GM04504 (cell line): ENCODE results near the gene AFF2.
A peak's percentile ranks its signal among the peaks of the same experiment; 100 is the strongest.

Source experiments
- DNase-seq: peaks from one replicate; pipeline ENCODE4 v3.0.0-alpha.2; 2012; ENCODE audit warnings: low read depth

AFF2 gene

DNA sequence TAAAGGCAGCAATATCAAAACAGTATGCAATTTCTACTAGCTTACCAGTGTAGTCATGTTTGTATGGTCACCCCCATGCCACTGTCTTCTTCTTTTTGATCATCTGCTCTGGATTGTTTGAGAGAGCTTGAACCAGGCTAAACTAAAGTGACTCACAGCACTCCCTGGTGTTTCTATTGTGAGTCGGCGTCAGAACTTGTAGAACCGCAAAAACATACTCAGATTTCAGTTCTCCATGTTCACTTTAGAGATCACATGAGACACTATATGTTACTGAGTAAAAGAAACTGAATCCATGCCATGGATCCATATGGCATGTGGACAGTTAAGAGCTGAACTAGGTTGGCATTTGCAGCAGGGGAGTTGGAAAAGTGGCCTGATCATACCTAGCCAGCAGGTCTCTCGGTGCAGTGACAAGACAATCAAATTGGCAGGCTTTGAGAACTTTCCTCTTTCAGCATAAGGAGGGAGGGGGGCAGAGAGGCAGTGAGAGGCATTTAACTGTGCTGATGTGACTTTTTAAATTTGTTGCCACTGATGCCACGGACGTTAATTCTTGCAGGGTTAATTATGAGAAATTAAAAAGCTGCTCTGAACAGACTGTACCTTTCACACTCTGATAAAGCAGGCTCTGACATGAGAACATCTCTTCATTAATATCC, 88.4 kb downstream of the AFF2 start:
- DNase-seq: no peak

DNA sequence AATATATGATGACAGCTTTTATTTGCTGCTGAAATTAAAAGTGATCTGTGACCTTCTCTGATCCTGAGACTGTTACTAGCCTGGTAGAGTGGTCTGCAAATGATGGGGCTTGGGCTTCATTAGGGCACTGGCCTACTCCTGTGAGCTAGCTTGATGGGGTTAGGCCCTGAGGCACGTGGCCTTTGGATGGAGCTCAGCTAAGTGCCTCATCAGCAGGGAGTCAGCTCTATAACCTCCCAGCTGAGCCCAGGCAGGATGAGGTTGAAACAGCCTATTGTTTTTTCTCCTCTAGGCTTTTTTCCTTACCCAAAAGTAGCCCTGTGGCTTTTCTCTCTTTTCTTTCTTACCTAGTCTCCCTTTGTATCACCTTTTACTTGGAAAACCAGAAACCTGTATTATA, 92.2 kb downstream of the AFF2 start:
- DNase-seq: no peak

DNA sequence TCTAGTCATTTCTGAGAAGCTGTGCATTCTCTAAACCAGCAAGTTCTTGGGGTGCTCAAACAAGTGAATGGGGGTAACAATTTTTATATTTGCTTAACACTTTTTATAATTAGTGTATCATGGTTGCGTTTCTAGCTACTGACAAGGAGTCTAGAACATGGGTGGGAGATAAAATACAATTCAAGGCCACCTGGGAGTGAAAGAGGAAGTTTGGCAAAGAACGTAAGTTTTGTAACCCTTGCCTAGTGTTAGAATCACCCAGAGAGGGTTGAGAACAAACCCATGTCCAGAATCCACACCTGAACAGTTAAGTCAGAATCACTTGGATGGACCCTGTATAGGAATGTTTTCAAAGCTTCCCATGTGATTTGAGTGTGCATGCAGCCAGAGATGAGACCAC, 92.7 kb downstream of the AFF2 start:
- DNase-seq: no peak

DNA sequence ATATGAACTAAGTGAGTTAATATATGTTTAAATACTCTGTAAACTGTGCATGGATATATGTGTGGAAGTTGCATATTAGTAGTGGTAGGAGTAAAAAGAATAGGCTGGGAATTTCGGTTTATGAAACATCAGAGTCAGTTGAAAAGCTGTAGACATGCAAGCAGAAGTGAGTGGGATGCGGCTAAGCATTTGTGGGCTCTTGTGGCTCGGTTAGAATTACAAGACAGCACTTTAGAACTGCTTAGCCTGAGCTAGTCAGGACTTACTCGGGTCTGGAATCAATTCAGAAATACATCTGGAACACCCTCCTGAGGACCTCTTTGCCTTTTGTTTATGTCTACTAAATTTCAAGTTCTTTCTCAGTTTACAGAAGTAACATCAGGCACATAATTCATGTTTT, 93.6 kb downstream of the AFF2 start:
- no peak for DNase-seq

DNA sequence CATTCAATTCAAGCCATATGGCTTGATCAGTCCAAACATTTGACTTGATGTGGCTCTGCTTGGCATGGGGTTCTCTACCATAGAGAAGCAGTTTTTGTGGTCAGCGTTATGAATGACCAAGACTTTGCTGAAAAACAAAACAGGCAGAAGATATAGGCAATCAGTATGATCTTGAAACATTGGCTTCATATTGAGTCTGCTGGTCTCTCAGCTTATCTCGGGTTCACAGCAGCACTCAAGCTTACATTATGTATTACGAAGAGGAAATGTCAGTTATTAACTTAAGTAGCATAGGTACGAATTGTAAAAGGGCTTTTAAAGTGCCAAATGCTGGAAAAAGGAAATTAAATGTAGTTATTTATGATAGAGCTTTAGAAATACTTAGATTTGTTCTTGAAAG, 99.0 kb downstream of the AFF2 start:
- no peak for DNase-seq

DNA sequence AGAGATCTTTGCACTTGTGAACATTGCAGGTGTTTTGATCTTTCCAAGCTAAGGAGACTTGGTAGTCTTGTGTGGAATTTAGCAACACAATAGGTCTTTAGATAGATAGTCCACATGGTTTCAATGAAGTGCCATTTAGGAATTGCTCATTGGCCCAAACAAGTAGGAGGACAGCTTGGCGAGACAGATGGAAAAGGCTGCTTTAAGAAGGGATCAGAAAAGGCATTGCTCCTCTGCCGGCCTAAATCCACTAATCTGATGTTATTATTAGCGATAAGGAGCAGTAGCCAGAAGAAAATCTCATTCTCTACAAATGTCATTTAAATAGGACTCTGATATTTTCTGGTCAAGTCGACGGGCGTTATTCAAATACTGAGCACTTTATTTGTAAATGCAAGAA, 99.7 kb downstream of the AFF2 start:
- DNase-seq: no peak

DNA sequence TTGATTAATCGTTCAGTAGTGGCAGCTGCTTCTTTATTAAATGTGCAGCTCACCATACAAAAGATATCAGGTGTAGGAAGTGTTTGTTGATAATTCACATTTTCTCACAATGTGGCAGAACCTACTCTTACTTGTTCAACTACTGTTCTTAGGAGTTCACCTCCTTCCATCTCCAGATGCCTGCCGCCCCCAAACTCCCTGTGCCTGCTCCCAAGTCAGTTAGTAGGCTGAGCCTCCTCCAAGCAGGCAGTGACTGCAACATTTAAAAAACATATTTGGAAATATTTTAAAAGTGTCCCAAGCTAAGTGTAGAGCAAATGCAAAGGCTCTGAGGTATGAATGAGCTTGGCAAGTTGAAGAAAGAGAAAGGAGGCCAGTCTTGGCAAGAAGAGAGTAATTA, 100.2 kb downstream of the AFF2 start:
- DNase-seq: no peak

DNA sequence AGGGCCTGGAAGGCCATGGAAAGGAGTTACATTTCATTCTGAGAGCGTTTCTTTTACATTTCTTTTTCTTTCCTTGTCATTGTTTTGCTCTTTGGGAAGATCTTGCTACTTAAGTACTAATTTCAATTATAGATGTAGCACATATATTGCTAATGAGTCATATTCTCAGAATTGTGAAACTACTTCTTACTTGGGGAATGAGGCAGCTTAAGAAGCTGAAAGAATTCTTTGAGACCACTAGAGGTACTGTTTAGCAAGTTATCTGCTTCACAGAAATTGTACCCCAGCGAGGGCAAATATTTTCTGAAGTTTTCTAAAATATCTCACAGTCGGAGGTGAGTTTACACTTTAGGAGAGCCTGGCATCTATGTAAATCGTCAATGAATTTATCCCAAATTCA, 100.6 kb downstream of the AFF2 start:
- peak; percentile 6 for DNase-seq

DNA sequence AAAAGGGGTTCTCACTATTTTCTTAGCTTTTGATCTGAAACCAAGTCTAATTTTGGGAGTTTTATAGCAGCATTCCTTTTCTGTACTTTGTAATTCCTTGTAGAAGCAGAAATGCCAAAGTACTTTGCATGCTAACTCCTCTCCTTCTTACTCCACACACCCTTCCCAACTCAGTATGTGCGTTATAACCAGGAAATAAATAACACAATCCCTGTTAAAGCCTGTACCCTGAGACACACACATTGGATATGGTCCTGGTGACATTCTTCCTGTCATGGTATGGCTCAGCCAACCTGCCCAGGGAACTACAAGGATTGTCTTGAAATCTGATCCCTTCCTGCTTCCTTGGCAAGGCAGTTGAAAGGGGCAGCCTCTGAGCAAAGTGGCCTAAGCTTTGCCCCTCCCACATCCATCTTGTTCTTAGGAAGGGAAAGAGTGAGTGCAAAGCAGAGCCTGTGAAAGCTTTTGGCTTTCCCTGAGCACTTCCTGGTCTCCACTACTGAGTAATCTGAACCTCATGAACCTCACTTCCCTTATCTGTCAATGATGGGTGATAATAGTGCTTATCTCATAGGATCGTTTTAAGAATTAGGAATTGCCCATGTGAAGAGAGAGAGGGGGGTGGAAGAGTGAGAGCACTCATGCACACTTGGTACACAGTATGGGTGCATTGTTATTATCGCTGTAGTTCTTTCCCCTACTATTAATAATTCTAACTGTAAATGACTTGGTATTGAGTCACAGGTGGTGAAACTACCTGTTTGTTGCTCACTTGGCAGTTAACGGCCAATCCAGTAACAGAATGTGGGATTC, 109.3 kb downstream of the AFF2 start:
- DNase-seq: no peak

DNA sequence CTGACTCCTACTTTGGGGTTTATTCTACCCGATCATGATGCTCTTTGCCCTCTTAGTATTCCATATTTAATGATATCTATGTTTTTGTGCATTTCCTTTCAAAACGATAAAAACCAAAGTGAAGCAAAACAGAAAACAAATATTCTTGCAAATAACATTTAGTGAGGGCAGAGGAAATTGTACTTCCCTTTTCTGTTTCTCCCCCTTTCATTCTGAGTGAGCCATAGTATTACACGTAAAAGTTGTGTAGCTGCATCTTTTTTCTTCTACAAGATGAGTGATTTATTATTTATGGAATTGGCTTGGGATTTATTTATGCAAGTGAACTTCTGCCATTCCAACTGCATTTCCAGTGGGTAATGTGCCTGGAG, 109.9 kb downstream of the AFF2 start:
- DNase-seq: no peak

DNA sequence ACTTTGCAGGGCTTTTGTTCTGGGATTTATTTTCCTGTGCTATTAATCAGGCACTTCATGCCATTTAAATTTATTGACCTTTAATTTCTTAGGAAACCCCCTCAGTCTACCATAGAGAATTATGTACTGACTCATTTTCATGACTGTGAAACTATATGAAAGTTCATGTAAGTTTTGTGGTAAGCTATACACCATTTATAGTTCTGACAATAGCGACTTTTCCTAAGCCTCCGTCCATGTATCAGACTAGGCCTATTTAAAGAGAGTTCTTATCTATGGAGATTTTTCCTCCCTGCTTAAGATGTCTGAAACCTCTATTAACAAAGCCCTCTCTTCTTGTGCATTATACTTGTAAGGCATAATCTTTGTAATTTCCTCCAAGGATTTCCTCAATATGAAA, 111.6 kb downstream of the AFF2 start:
- DNase-seq: no peak

DNA sequence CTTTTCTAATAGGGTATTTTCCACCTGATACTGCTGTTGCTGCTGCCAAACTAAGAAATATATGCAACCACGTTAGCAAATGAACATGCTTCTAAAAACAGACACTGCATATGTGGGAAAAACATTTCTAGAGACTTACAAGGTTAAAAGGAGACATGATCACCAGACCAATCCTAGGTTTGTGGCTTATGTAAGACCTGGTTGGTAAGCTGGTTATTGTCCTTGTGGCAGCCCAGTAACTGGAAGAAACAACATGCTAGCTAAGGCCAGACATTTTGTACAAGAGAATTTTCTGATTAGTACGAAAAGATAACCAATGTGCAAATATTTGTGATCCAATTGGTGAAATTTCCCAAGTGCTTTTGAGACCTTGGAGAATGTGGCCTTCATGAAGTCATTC, 112.0 kb downstream of the AFF2 start:
- no peak for DNase-seq

DNA sequence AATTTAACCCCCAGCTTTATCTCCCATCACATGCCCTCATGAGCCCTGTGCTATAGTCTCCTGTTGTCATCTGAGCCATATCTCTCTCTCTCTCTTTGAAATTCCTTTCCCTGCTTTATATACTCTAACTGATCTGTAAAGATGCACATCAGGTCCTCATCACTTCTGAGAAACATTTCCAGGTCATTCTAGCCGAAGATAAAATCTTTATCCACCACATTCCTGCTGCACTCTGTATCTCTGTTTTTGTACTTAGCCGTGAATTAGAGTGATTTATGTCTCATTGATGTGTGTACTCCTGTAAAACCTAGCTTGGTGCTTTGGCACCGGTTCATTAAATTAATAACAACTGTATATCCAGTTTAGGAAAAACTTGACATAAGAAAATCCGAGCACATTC, 113.2 kb downstream of the AFF2 start:
- no peak for DNase-seq

DNA sequence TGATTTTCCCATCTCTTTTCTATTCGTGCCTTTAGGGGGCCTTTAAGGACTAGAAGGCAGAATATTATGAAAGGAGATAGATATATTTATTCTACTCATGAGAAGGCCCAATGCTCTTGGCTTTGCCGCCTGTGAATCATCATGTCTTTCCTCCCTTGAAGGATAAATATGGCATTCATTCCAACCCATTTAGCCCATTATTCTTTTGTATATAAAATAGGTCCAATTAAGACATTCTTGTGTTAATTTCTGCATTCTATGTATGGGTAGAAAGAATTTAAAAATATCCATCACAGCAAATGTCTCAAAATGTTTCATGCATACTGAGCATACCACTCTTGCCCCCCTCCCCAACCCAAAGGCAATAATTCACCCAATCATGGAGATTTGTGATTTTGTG, 115.1 kb downstream of the AFF2 start:
- no peak for DNase-seq

DNA sequence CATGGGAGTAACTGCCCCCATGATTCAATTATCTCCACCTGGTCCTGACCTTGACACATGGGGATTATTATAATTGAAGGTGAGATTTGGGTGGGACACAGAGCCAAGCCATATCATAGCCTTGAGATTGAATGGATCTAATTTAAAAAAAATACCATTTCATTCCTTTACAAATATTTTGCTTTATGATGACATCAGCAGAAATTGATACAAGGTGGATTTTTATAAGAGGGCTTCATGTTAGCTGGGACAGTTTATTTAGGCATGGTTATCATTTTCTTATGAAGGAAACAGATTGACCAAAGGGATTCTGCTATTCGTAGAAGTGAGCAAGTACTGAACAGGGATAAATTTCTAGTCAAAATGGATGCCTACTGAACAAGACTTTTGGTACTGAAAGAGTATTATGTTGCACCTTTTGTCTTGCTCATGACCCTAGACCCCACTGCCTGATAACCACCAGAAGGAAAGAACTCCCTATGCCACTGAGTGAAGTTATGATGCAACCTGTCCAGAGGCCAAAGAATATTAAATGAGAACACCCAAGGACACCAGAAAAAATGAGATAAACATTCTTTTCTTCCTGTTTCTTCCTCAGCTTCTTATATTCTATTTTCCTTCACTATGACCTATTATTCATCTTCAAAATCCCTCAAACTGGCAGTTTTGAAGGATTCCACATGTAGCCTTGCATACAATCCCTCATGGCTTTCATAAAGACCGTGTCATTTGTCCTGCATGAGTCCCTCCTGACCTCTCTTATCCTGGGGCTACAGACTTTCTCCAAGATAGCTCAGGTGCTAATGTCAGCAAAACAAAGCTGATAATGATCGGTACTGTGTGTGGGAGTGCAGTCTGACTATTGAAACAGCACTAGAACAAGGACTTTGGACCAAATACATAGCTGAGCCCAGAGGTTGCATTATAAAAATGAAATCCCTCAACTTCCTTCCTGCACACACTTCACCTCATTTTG, 118.3 kb downstream of the AFF2 start:
- DNase-seq: no peak

DNA sequence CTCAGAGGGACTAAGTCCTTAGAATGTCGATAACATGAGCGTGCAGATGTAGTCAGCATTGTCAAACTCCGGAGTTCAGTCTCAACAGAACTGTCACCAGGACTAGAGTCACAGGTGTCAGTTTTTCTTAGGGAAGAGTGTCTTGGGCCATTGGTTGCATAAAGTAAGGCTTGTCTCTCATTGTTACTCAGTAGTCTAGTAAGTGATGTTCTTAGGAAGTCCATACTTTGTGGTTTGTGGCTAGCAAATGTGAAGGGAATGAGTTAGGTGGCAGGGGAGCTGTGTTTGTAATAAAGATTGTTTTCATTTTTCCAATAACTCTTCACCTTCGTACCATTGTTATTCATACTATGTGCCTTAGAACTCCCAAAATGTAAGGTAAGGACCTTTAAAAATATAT, 119.6 kb downstream of the AFF2 start:
- DNase-seq: no peak

DNA sequence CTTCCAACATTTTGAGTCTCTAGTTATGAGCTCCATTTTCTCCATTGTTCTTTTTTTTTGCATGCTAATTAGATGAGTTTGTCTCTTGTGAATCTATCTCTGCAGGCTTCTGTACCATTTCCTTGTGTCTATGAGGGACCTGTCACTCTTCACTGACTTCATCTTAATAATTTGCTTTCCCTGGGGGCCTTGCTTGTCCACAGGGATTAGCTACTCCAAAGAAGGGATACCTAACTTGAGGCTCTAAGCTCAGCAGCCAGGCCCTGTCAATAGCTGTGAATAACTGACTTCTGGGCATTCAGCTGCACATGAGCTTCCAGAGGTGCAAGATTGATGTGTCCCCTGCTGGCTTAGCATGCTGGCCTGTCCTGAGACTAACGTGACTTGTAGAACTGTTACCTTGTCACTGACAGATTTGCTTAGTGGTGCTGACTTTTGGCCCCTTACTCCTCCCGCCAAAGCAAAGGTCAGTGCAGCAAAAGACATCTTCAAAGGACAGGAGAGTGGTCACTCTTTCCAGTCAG, 124.6 kb downstream of the AFF2 start:
- DNase-seq: no peak

DNA sequence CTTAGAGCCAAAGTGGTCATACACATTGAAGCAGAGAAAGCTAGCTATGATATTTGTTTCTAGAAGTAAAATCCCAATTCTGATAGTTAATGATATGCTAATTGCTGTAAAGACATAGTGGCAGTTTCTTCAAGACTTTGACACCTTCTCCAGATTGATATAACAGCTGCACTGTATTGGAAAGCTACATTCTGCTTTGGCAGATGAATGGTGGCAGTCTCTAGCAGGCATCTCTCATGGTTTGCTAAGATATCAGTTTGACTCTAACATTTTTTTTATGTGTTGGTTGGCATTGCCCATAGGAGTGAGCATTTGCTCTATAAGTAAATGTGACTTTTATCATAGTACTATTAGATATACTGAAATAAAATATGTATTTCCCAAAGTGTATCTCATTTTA, 128.2 kb downstream of the AFF2 start:
- no peak for DNase-seq

DNA sequence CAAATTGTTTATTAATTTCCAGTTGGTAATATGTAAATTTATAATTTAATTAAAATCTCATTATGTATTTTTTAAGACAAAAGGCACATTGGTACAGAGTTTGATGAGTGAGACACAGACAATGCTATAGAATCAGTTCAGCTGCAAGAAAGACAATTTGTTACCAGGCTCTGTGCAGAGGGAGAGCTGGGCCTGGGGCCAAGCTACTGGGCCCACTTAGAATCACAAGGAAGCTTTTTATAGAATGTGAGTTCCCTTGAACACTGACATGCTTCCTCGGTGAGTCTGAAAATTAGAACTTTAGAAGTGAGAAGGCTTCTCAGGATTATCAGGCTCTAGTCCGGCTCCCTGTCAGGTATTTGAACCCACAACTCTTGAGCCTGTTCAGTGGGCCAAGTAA, 129.0 kb downstream of the AFF2 start:
- DNase-seq: no peak

DNA sequence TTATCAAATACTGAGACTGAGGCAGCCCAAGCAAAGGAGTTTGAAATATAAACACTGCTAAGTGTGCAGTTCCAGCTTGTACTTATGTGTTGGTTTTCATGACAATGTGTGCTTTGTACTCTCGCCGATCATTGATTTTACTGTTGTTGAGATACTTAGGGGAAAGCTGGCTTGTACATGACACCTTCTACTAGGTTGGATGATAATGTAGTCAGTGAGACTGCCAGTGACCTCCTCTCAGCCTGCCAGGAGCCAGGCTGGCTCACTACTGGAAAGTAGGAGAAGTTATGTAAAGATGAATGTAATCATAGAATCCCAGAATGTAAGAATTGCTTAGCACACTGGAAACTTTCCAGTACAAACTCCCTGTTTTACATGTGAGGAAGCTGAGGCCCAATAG, 132.0 kb downstream of the AFF2 start:
- no peak for DNase-seq

DNA sequence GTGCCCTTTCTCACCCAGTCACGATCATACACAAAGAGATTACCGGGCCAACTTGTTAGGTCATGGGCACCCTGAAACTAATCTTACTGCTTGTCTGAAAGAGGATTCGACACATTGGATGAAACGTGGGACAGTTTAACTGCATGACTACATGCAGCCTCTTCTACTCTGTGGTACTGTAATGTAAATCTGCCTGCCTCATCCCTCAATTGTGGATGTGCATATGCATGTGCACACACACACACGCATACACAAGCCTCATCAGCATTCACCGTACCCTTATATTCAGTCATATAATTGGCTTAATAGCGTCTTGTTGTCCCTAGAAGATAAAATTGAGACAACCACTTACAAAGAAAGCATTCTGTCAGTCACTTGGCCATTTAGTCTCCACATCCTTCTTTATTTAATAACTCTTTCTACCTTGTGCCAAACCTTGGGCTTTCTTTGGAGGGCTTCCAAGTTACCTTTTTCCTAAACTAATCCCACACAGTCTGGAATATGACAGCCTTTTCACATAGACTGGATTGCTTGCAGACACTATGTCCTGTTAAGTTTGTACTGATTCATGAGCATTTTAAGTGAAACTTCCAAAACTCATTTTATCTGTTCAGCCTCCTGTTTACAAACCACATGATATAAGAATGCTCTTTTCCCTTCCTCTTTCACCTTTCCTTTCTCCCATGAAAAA, 132.9 kb downstream of the AFF2 start:
- DNase-seq: no peak

DNA sequence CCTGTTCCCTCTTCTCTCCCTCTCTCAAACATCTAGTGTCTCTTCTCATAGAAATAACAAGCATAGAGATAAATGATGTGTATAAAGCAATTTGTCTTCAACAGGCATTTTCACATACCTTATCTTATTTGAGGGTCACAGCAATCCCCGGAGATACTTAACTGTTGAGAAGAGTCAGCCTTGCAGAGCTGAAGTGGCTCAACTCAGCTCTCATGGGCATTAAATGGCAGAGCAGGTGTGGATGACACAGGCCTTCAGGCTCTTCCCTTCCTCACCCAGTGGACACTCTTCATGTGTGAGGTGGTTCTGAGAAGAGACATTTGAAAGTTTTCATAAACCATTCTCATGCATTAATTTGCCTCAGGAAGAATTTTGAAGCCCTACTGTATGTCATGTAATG, 134.2 kb downstream of the AFF2 start:
- no peak for DNase-seq
